HT-29 (cell line): ENCODE measurements around the gene AHSP. TPM values are rescaled to one million over a fixed set of nuclear protein-coding genes. Genes with fewer than 3 reads are reported as not detected.
"Not testable (repeated sequence)": the region's sequence is repeated elsewhere in the genome, so short reads cannot be mapped to it uniquely, and the experiment has no call there.

Source experiments
- DNase-seq: peaks from one replicate; pipeline ENCODE4 v3.0.0-alpha.2; 2015; ENCODE audit warnings: low spot score
- total RNA-seq: library from RNA; depleted of rRNA; stranded (reverse); fragments of >200 nt; shearing (Covaris generic); gene quantifications from 2 replicates; pipeline ENCODE4 v1.2.3, GENCODE V29; 2014; rRNA removed

The AHSP gene
- not detected in 2 replicates for total RNA-seq

DNA sequence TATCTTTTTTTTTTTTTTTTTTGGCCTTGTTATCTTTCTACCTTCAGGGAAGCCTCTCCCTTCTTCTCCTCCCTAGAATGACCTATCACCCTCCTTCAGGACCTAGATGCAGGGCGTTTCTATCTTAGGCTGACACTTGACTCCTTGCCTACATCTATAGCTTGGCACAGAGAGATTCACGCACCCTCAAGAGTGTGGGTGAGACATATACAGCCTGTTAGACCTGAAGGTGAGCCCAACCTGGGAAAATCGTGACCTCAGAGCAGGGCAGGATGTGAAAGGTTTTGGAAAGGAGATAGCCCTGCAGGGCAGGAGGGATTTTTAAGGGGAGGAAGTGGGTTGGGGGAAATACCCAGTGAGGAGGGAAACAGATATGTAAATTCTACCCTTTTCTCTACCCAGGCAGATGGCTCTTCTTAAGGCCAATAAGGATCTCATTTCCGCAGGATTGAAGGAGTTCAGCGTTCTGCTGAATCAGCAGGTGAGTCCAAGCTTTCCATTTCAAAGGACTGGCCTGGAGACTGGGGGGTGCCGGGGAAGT lies at the start of gene AHSP:
TSS of gene AHSP (plus strand) at position 167 of the 541 bp plus-strand sequence. CDS start at position 407, 240 bp downstream.
- no peak for DNase-seq

DNA sequence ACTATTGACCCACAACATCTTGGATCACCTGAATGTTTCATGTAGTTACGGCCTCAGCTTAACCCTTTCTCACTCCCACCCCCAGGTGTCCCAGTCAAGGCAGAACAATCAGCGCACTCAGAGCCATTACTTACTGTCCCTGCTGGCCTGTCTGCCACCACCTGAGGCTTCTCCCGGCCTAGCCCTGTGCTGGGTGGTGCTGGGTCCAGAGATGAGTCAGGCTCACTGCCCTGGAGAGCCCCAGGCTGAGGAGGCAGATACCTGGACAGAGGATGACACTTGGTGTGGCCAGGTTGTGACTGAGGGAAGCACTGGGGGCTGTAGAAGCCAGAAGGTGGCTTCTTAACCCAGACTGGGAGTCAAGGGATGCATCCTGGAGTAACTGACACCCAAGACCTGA lies 48.7 kb upstream of the AHSP start:
- no peak for DNase-seq

DNA sequence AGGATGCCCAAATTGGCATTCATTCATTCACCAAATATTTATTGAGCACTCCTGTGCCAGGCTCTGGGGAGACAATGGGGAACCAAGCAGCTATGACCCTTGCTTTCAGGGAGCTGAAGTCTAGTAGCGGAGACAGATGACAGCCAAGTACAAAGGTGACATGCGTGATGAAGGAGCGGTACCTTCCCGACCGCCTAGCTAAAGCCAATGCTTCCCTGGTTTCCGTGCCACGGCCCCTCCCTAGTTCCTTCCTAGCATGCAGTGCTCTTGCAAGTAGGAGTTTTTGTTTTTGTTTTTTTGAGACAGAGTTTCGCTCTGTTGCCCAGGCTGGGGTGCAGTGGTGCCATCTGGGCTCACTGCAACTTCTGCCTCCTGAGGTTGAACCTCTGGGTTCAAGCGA lies 47.9 kb upstream of the AHSP start:
- DNase-seq, result no peak

DNA sequence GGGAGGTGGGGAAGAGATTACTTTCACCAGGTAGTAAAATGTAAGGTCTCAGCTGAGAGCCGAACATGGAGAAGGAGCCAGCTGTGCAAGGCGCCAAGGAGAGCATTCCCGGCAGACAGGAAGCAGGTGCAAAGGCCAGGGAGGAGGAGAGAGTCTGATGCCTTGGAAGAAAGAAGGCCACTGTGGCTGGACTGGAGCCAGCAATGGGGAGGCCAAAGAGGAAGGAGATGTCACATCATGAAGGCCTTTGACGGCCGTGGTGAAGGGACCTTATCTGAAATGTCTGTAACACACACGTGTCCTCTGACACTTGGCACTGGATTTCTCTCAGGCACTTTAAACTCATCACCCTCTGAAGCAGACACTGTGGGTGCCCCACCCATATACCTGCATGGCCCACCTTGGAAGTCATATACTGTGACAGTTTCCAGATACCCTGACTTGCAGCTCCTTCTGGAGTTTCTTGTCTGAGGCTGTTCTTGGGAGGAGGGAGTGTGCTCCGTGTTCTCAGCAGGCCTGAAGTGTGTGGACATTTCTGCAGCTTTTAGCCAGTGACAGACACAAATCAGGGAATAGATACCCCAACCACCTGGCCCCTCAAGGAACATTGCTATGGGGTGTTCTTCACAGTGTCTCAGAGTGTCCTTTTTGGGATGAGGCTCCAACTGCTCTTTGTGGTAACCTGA lies 46.7 kb upstream of the AHSP start:
- DNase-seq, result no peak

GRCh38 chr16:31483081-31483480 lies 44.6 kb upstream of the AHSP start, which contains the start of gene SLC5A2:
Gene SLC5A2 (plus strand): TSS chr16:31483123. CDS start chr16:31483137, 14 bp downstream.
- DNase-seq, result no peak

DNA sequence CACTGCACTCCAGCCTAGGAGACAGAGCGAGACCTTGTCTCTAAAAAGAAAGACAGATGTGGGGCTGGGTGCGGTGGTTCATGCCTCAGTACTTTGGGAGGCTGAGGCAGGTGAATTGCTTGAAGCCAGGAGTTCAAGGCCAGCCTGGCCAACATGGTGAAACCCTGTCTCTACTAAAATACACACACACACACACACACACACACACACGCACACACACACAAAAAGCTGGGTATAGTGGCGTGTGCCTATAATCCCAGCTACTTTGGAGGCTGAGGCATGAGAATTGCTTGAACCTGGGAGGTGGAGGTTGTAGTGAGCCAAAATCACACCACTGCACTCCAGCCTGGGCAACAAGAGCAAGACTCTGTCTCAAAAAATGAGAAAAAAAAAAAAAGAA lies 43.7 kb upstream of the AHSP start:
- DNase-seq, result not testable (repeated sequence)

- DNase-seq, result no peak
These were observed 43.1 kb upstream of the AHSP start for GRCh38 chr16:31484491-31485171.

- DNase-seq, result no peak
These were observed 42.1 kb upstream of the AHSP start for GRCh38 chr16:31485571-31485970.

DNA sequence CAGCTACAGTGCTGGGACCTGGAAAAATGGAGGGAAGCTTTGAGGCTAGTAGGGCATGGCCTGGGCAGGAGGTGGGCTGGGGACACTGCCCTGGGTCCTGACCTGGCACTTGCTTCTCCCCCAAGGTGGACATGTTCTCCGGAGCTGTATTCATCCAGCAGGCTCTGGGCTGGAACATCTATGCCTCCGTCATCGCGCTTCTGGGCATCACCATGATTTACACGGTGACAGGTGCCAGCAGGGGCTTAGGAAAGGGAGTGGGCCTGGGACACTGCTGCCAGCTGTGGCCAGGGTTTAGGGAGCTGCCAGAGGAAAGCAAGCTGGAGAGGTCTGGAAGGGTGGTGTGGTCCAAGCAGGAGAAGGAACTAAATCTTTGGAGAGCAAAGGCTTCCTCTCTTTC lies 41.7 kb upstream of the AHSP start:
- DNase-seq, result no peak

DNA sequence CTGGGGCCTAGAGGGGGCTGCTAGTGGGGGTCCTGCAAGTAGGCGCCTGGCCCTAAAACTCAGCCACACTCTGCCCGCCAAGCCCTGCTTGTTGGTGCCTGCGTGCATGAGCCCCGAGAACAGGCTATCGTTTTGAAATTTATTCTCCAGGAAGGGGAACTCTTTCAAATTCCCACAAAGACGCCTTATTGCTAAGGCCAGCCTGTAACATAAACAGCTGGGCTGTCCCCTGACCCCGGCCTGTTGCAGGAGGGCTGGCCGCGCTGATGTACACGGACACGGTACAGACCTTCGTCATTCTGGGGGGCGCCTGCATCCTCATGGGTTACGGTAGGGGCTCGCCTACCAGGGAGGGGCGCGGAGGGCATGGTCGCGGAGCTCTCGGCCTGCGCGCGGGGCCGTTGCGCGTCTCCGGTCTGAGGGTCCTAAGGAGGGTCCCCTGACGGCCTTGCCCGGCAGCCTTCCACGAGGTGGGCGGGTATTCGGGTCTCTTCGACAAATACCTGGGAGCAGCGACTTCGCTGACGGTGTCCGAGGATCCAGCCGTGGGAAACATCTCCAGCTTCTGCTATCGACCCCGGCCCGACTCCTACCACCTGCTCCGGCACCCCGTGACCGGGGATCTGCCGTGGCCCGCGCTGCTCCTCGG lies 40.5 kb upstream of the AHSP start:
- DNase-seq, result no peak

DNA sequence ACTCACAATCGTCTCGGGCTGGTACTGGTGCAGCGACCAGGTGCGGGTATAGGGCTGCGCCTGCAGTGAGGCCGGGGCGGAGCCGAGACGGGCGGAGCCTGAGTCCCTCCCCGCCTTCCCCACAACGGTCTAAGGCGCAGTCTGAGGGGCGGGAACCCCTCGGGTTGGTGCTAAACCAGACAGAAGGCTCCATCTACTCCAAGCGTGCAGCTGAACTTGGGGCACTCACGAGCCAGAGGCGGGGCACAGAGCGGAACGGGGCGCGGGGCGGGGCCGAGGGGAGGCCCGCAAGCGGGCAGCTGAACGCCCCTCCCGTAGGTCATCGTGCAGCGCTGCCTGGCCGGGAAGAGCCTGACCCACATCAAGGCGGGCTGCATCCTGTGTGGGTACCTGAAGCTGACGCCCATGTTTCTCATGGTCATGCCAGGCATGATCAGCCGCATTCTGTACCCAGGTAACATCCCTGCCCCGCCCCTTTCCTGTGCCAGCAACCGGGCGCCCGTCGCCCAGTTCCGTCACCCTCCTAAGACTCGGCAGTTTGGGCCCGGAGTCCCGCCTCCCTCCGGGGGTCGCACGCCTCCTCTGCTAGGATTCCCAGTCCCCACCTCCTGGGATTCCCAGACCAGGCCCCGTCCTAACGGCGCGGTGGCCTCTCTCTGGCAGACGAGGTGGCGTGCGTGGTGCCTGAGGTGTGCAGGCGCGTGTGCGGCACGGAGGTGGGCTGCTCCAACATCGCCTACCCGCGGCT lies 39.8 kb upstream of the AHSP start:
- DNase-seq, result peak; percentile 54

DNA sequence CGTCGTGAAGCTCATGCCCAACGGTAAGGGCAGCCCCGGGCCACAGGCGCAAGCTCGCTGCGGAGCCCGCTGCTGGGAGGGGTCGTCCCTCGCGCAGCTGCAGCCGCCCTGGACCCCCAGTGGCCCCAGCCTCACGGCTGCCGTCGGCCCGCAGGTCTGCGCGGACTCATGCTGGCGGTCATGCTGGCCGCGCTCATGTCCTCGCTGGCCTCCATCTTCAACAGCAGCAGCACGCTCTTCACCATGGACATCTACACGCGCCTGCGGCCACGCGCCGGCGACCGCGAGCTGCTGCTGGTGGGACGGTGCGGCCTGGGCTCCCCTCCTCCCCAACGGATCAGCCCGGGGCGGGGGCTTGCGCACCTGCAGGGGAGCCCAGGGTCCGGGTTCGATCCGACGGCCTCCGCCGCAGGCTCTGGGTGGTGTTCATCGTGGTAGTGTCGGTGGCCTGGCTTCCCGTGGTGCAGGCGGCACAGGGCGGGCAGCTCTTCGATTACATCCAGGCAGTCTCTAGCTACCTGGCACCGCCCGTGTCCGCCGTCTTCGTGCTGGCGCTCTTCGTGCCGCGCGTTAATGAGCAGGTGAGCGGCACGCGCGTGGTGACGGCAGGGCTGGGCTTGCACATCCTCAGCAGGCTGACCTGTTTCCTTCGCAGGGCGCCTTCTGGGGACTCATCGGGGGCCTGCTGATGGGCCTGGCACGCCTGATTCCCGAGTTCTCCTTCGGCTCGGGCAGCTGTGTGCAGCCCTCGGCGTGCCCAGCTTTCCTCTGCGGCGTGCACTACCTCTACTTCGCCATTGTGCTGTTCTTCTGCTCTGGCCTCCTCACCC lies 39.0 kb upstream of the AHSP start:
- no peak for DNase-seq

GRCh38 chr16:31489298-31489564 lies 38.5 kb upstream of the AHSP start:
- no peak for DNase-seq

- DNase-seq, result no peak
These were observed 37.8 kb upstream of the AHSP start for GRCh38 chr16:31489616-31490584.

DNA sequence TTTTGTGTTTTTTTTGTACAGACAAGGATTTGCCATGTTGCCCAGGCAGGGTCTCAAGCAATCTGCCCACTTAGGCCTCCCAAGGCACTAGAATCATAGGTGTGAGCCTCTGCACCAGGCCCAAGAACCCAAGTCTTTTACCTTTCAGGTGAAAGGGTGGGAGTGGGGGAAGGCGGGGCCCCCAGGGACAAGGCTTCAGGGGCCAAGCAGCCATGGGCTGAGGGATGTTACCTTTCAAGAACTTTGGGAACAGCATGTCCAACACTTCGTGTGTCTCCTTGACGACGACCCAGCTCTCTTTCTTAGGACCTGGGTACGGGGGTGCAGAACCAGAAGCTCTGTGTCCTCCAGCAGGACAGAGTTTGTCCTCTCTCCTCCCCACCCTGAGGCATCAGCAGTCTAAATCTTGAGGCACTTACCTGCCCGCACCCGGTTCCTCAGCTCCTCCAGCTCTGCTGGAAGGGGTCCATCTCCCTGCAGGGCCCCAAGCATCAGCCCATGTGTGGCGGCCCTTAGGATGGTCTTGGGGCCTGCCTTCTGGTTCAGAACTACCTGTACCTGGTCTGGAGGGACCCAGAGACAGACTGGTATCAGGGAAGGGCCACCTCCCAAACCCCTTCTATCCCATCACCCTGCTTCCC lies 35.8 kb upstream of the AHSP start:
- no peak for DNase-seq

DNA sequence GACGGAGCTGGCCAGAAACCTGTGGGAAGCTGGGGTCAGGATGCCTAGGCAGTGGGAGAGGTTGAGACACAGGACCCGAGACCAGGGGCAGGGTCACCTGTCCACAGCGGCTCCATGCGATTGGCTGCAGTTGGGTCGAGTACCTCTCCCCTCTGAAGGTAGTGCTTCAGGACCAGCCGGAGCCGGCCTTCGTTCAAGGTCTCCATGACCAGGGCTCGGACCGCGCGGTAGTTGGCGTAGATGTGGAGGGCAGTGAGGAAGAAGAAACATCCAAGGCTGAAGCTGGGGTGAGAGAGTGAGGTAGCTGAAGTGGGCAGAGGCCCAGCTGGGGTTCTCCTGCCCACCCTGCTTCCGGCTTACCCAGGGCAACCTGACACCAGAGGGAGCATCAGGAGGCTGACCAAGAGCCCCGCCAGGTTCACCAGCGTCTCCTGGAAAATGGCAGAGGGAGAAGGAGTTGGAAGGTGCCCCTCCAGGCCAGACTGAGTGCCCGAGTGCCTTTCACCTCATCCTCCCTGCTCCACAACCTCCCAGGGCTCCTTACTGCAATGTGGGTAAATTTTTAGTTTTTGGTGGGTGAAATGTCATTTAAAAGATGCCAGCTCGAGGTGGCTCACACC lies 34.1 kb upstream of the AHSP start:
- DNase-seq, result no peak

- DNase-seq, result no peak
These were observed 31.0 kb upstream of the AHSP start for GRCh38 chr16:31496670-31497069.

DNA sequence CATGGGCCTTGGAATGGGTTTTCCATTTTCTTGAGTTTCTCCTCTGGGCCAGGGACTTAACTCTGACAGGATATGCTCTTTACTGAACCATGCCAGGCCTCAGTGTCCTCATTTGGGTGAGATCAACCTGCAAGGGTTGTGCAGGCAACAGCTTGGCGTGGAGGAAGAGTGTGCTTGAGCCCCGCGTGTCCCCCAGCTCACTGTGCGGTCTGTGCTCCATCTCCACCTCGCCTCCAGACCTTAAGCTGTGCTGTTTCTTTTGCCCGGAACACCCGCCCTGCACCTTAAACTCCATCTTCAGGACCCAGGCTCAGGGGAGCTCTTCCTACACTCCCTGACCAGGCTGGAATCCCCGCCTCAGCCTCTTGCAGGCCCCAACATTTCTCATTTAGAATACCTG lies 29.2 kb upstream of the AHSP start:
- DNase-seq, result no peak

- no peak for DNase-seq
These were observed 27.8 kb upstream of the AHSP start for GRCh38 chr16:31499928-31500327.
